ENCODE results near the gene ATP6V1F. TPM values are rescaled to one million over a fixed set of nuclear protein-coding genes. Genes with fewer than 3 reads are reported as not detected.
"Not testable (repeated sequence)": the region's sequence is repeated elsewhere in the genome, so short reads cannot be mapped to it uniquely, and the experiment has no call there.

ATP6V1F gene
- total and polyA plus RNA-seq, 5 experiments from 2014 or later, result 65.1 to 319 (median 305) TPM

DNA sequence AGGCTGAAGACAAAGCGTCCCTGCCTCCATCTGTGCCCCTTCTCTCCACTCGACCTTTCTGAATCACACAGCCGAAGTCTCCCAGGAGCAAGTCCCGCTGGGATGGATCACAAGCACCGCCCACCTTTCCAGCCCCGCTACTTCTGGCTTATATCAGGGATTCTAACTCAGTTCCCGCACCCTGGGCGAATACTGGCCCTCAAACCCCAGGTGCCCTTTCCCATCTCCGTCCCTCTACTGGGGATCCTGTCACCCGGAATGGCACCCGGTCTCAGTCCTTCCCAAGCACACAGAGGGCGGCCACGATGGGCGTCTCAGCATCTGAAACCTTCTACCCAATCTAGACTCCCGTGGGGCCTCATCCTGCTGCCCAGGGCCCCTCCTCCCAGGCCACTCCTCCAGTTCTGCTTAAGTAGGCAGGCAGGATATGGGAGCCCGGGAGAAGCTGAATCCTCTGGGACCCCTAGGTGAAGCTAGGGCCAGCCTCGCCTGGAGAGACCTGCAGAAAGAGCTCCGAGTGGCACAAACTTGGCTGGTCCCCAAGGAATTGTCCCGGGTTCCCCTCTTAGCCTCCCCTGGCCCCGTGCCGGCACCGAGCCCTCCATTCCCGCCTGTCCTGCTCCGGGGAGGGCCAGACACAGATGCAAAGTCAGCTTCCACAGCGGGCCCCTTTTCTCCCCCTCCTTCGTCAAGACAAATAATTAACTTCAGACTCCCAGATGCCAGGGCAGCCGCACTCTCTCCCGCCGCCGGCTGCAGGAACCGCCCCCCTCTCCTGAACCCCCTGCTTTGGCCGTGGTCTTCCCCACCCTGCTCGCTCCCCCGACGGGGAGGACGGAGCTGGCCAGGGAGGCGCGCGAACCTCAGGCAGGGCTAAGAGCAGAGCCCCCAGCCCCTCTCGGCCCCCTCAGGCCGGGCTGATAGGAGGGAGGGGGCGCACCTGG is 47.2 kb downstream of the ATP6V1F start:
- Mint-ChIP-seq H3K36me3 (no peaks in the 10 kb centered on the region), H3K27me3 (peaks cover 12 to 89% (median 59%) of the 10 kb centered on the region in 5 donors), H3K4me3 (no peak overlapping the region), H3K4me1 (peaks cover 2 to 14% (median 4%) of the 10 kb centered on the region in 4 donors), H3K27ac (no peak overlapping the region), H3K9me3 (no peaks in the 10 kb centered on the region)
- ATAC-seq, result no peak
- POLR2A ChIA-PET, result no interaction called here
- no peak for DNase-seq

DNA sequence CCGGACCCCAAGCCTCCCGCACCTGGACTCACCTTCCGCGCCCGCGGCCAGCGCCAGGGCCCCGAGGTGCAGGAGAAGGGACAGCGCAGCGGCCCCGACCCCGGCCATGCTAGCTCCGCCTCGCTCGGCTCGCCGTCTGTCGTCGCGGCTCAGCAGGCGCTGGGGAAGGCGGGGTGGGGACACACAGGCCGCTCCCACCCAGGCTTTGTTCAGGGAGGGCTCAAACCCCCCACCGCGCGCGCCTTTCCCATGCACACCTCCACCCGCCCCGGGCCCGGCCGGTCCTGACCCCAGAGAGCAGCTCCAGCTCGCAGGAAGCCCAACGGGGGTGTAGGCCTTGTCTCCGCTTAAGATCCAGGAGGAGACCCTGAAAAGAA is 47.9 kb downstream of the ATP6V1F start, which contains the start of gene KCP:
KCP (minus strand) TSS at position 141 of the 377 bp plus-strand sequence; CDS start at position 108, 33 bp downstream.
- Mint-ChIP-seq H3K27me3 (peaks cover 15 to 89% (median 60%) of the 10 kb centered on the region in 5 donors), H3K4me3 (no peak within 1 kb of the TSS), H3K4me1 (peaks cover 5 to 18% (median 7%) of the 10 kb centered on the region in 4 donors), H3K9me3 (no peaks in the 10 kb centered on the region), H3K36me3 (no peaks in the 10 kb centered on the region), H3K27ac (no peak within 1 kb of the TSS)
- ATAC-seq (no peak), DNase-seq (no peak)
- POLR2A ChIA-PET, result no interaction called here

- Mint-ChIP-seq H3K27ac (no peak overlapping the region), H3K27me3 (peaks cover 16 to 86% (median 55%) of the 10 kb centered on the region in 5 donors), H3K4me3 (no peak overlapping the region), H3K36me3 (no peaks in the 10 kb centered on the region), H3K9me3 (no peaks in the 10 kb centered on the region), H3K4me1 (peaks cover 6 to 19% (median 9%) of the 10 kb centered on the region in 4 donors)
- POLR2A ChIA-PET, result interaction anchor here (0.6 kb wide), 1 partner anchor 307 kb away, joined by 3 read pairs; no protein-coding TSS in a partner anchor
- no peak for ATAC-seq
- DNase-seq, result no peak
Observed at GRCh38 chr7:128911423-128912031, 48.9 kb downstream of the ATP6V1F start.

DNA sequence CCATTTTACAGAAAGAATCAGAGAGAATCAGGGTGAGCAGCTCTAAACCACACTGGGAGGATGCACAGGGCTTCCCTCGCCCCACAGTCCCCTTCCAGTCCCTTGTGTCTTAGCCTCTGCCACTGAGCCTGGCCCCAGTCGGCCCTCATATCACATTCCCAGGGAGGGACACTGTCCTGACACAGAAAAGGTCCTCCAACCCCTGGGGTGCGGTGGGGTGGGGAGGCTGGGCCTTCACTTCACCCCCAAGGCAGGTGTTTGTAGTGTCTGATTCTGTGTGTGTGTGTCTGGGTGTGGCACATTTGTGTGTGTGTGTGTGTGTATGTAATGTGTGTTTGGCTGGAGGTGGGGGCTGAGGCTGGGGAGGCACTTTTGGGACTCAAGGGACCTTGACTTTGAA is 49.6 kb downstream of the ATP6V1F start:
- H3K4me3 Mint-ChIP-seq, result no peak overlapping the region
- H3K4me1 Mint-ChIP-seq, result peaks cover 6 to 19% (median 9%) of the 10 kb centered on the region in 4 donors
- POLR2A ChIA-PET, result no interaction called here
- H3K9me3 Mint-ChIP-seq, result no peaks in the 10 kb centered on the region
- ATAC-seq, result no peak
- no peak overlapping the region for H3K27ac Mint-ChIP-seq
- H3K27me3 Mint-ChIP-seq, result peaks cover 21 to 87% (median 58%) of the 10 kb centered on the region in 5 donors
- DNase-seq, result no peak
- H3K36me3 Mint-ChIP-seq, result no peaks in the 10 kb centered on the region

DNA sequence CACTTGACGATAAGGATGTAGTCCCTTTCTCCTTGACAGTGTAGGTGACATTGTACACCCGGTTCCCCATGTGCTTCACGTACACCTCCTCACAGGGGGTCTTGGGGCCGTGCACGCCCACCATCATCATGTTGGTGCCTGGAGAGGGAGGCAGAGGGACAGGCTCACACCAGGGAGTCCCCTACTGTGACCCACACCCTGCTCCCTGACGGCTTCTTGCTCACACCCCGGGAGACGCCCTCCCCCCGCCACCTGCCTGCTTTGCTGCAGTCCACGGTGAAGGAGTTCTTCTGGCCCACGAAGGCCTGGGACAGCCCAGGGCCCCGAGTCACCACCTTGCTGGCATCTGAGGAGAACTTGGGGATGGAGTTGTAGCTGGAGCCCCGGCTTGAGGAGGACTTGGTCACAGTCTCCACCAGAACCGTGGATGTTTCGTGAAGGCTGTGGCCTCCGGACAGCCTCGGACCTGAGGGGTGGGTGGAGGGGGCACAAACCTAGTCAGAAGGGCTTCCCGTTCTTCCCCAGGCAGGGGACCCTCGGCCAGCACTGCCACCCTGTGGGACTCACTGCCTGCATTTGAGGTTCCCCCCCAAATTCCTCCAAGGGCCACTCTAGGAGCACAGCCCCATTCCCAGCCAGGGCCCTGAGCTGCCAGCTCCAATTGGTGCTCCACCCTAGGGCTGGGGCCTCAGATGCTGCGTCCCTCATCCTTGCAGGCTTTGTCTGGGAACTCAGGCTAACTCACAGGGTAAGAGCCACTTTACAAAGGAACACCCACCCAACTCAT is 50.2 kb downstream of the ATP6V1F start:
- H3K9me3 Mint-ChIP-seq, POLR2A ChIA-PET, H3K36me3 Mint-ChIP-seq, ATAC-seq, H3K27ac Mint-ChIP-seq, DNase-seq, H3K4me3 Mint-ChIP-seq: not testable (repeated sequence)
- Mint-ChIP-seq H3K4me1 (peaks cover 6 to 19% (median 9%) of the 10 kb centered on the region in 4 donors), H3K27me3 (peaks cover 22 to 87% (median 58%) of the 10 kb centered on the region in 5 donors)

DNA sequence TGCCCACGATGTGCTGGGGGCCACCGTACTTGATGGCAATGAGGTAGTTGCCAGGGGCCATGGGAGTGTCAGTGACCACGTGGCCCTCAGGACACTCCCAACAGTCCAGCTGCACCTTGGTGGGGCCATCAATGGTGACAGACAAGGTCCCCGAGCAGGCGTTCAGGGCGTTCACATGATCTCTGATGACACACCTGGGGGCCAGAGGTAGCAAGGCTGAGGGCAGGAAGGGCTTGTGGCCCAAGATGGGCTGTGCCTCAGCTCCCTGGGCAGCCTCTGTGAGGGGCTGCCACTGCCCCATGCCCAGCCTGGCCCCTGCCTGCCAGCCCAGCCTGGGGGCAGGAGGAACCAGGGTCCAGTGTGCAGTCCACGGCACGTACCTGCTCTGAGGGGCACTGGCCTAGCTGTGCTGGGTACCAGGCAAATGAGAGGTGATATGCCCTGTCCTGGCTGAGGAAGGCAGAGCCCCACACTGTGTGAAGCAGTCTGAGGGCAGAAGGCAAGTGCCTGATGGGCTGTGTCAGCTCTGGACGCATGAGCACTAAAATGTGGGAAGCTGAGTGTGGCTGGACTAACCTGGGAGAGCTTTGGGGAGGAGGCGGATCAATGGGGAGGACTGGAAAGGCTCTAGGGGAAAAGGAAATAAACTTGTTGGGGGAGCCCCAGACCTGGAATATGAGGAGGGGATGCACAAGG is 51.4 kb downstream of the ATP6V1F start:
- H3K36me3 Mint-ChIP-seq, result no peaks in the 10 kb centered on the region
- H3K27ac Mint-ChIP-seq, result no peak overlapping the region

DNA sequence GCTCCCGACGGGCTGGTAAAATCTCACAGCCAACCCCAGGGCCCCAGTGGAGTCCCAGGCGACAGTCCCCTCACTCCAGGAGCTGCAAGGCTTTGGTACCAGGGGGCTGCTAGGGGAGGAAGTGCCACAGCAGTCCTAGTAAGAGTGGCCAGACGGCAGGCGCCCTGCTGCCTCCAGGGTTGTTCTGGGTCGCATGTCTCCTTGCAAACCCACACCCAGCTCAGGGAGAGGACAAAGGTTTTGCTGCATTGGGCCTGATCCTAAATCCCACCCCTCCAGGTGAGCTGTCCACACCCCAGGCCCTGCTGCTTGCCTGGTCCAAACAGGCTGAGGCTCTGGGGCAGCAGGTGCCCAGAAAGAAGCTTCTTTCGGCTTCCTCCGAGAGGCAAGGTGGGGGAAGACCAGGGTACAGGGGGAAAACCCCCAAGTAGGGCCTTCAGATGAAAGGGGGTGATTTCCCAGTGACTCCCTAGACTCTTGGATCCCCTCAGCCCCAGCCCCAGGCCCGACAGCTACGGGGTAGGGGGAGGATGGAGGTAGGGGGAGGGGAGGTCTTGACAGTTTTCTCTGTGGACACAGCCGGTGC is 52.0 kb downstream of the ATP6V1F start:
- H3K36me3 Mint-ChIP-seq, result no peaks in the 10 kb centered on the region
- peak in 1 of 2 donors; percentile 64 for ATAC-seq
- H3K4me1 Mint-ChIP-seq, result peaks cover 6 to 18% (median 9%) of the 10 kb centered on the region in 4 donors
- DNase-seq, result no peak
- peaks cover 29 to 87% (median 56%) of the 10 kb centered on the region in 5 donors for H3K27me3 Mint-ChIP-seq
- no peaks in the 10 kb centered on the region for H3K9me3 Mint-ChIP-seq
- peak overlapping the region in 7 of 10 donors; percentile 9 to 73 (median 33) for H3K4me3 Mint-ChIP-seq
- POLR2A ChIA-PET, result no interaction called here
- H3K27ac Mint-ChIP-seq, result no peak overlapping the region

More for the DNA sequence above, 51.4 kb downstream of the ATP6V1F start:
- Mint-ChIP-seq H3K4me1 (peaks cover 6 to 19% (median 9%) of the 10 kb centered on the region in 4 donors), H3K27me3 (peaks cover 28 to 87% (median 58%) of the 10 kb centered on the region in 5 donors), H3K9me3 (no peaks in the 10 kb centered on the region), H3K4me3 (peak overlapping the region in 8 of 10 donors; percentile 9 to 73 (median 49))
- POLR2A ChIA-PET, result no interaction called here
- no peak for ATAC-seq
- no peak for DNase-seq

DNA sequence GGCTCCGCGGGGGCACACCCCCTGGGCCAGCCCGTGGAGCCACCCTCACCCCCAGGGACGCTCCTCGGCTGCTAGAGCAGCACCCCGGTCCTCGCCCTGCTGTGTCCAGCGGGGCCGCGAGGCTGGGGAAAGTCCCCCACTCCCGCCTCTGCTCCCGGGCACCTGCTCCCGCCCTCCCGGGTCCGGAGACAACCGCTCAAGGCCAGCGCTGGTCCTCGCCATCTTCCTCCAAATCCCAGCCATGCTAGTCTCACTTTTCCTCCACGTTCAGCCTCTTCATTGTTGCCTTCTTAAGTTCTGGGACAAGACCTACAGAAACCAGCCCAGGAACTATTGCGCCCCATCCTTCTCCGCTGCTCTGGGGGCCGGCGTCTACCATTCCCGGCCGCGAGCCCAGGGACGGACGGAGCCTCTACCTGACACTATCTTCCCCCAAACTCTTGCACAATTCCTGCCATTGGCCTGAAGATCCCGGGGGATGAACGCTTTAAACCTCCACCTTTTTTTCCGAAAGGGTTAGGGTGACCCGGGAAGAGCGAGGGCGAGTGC is 52.7 kb downstream of the ATP6V1F start:
- no peaks in the 10 kb centered on the region for H3K36me3 Mint-ChIP-seq
- H3K27me3 Mint-ChIP-seq, result peaks cover 29 to 84% (median 51%) of the 10 kb centered on the region in 5 donors
- peak overlapping the region in 1 of 10 donors; percentile 34 for H3K27ac Mint-ChIP-seq
- H3K4me3 Mint-ChIP-seq, result peak overlapping the region; percentile 41 to 87 (median 74)
- ATAC-seq, result no peak
- H3K9me3 Mint-ChIP-seq, result no peaks in the 10 kb centered on the region
- POLR2A ChIA-PET, result no interaction called here
- DNase-seq, result no peak
- peaks cover 4 to 13% (median 9%) of the 10 kb centered on the region in 4 donors for H3K4me1 Mint-ChIP-seq

Other genes starting within 250 kb of the ATP6V1F start
- 1 to 10 TPM; 2.9 to 3.6 TPM for gene GARIN1A, start 190.6 kb upstream of the ATP6V1F start, total RNA-seq
- under 1 TPM in 2 of 3 donors, not detected in 1; 0.02 to 0.09 TPM for gene GARIN1A, start 190.6 kb upstream of the ATP6V1F start, polyA plus RNA-seq
- 10 to 100 TPM; 17.0 to 17.4 TPM for gene CALU, start 123.5 kb upstream of the ATP6V1F start, total RNA-seq
- 10 to 100 TPM; 13.6 to 21.5 (median 16.4) TPM for gene CALU, start 123.5 kb upstream of the ATP6V1F start, polyA plus RNA-seq
- gene OPN1SW, start 87.1 kb upstream of the ATP6V1F start, total RNA-seq, result not detected
- gene OPN1SW, start 87.1 kb upstream of the ATP6V1F start, polyA plus RNA-seq, result under 1 TPM in 1 of 3 donors, not detected in 2; 0.24 TPM
- gene CCDC136, start 70.9 kb upstream of the ATP6V1F start, total RNA-seq, result 10 to 100 TPM; 16.0 to 16.5 TPM
- 1 to 10 TPM in 2 of 3 donors, under 1 TPM in 1; 0.43 to 3.4 (median 1.1) TPM for gene CCDC136, start 70.9 kb upstream of the ATP6V1F start, polyA plus RNA-seq
- not detected for gene FLNC, start 32.5 kb upstream of the ATP6V1F start, total RNA-seq
- under 1 TPM in 1 of 3 donors, not detected in 2; 0.01 TPM for gene FLNC, start 32.5 kb upstream of the ATP6V1F start, polyA plus RNA-seq
- under 1 TPM; 0.29 to 0.33 TPM for gene KCP, start 47.9 kb downstream of the ATP6V1F start, total RNA-seq
- not detected for gene KCP, start 47.9 kb downstream of the ATP6V1F start, polyA plus RNA-seq
- gene IRF5, start 75.1 kb downstream of the ATP6V1F start, total RNA-seq, result 1 to 10 TPM; 2.3 to 3.0 TPM
- under 1 TPM; 0.20 to 0.42 (median 0.40) TPM for gene IRF5, start 75.1 kb downstream of the ATP6V1F start, polyA plus RNA-seq
- 10 to 100 TPM; 39.3 to 40.3 TPM for gene TNPO3, start 192.3 kb downstream of the ATP6V1F start, total RNA-seq
- gene TNPO3, start 192.3 kb downstream of the ATP6V1F start, polyA plus RNA-seq, result 10 to 100 TPM; 30.3 to 36.3 (median 33.8) TPM

All from naive thymus-derived CD8-positive, alpha-beta T cell (primary cell).